IMR-90 (cell line): ENCODE data around the gene KCNK18. TPM values are rescaled to one million over a fixed set of nuclear protein-coding genes. Genes with fewer than 3 reads are reported as not detected.

Source experiments
- ATAC-seq: fragments of 200-7000 bp; cut with Tn5 transposase; 2 replicates; pipeline ENCODE4 v1.9.1; 2020; ENCODE audit warnings: low read depth, mild to moderate bottlenecking, moderate library complexity
- BruUV-seq: library from RNA; stranded (reverse); fragments of 400-500 nt; replicated peaks from 2 replicates; lab custom pipeline; 2021; lab: Mats Ljungman, UMichigan
- CTCF ChIA-PET: fragments of 300-600 bp; formaldehyde crosslinking; extraction: SDS; loops from one replicate; lab custom pipeline; 2021; ENCODE audit warnings: antibody characterized with exemption; lab: Yijun Ruan, JAX
- POLR2A ChIA-PET: fragments of 300-600 bp; sonication (Branson Sonifier 250); formaldehyde crosslinking; loops from one replicate; lab custom pipeline; 2022; ENCODE audit warnings: antibody characterized with exemption; ENCODE audit not compliant: unreplicated experiment; lab: Charles Lee
- DNase-seq: peaks from one replicate; pipeline ENCODE4 v3.0.0; 2013
- H2AFZ ChIP-seq: replicated peaks from 2 replicates; pipeline ENCODE3; 2013; ENCODE audit warnings: low read length, mild to moderate bottlenecking; ENCODE audit not compliant: poor library complexity
- H2AK5ac ChIP-seq: 2 replicates; pipeline ENCODE4 v1.6.1; 2013; ENCODE audit warnings: low read depth, low read length, inconsistent platforms
- H2AK9ac ChIP-seq: replicated peaks from 2 replicates; pipeline ENCODE3; 2013; ENCODE audit warnings: mild to moderate bottlenecking, low read depth, low read length, moderate library complexity; ENCODE audit not compliant: poor library complexity
- H2BK120ac ChIP-seq: 2 replicates; pipeline ENCODE4 v1.6.1; 2013; ENCODE audit warnings: low read depth, low read length, inconsistent platforms
- H2BK15ac ChIP-seq: 3 replicates; pipeline ENCODE4 v1.6.1; 2013; ENCODE audit warnings: low read depth, low read length, inconsistent platforms
- H2BK20ac ChIP-seq: 2 replicates; pipeline ENCODE4 v1.6.1; 2013; ENCODE audit warnings: low read depth, mild to moderate bottlenecking, inconsistent platforms, low read length, moderate library complexity
- H2BK5ac ChIP-seq: 2 replicates; pipeline ENCODE4 v1.6.1; 2013; ENCODE audit warnings: mild to moderate bottlenecking, low read depth, low read length, inconsistent platforms; ENCODE audit not compliant: poor library complexity, severe bottlenecking
- H3K14ac ChIP-seq: replicated peaks from 2 replicates; pipeline ENCODE4 v1.6.1; 2013; ENCODE audit warnings: low read depth, low read length, inconsistent platforms
- H3K18ac ChIP-seq: 2 replicates; pipeline ENCODE4 v1.6.1; 2013; ENCODE audit warnings: low read depth, low read length, control low read depth
- H3K23ac ChIP-seq: 2 replicates; pipeline ENCODE4 v1.6.1; 2013; ENCODE audit warnings: low read depth, low read length, inconsistent platforms
- H3K27ac ChIP-seq: 2 replicates; pipeline ENCODE4 v1.5.1; 2013; ENCODE audit warnings: mild to moderate bottlenecking, control low read depth, low read length; ENCODE audit not compliant: insufficient read depth
- H3K27me3 ChIP-seq: 2 replicates; pipeline ENCODE4 v1.6.1; 2013; ENCODE audit warnings: low read length; ENCODE audit not compliant: control insufficient read depth, insufficient read depth
- H3K36me3 ChIP-seq: 2 replicates; pipeline ENCODE4 v1.6.1; 2013; ENCODE audit warnings: low read length, mixed read lengths; ENCODE audit not compliant: control insufficient read depth, insufficient read depth
- H3K4ac ChIP-seq: 2 replicates; pipeline ENCODE4 v1.6.1; 2013; ENCODE audit warnings: low read depth, low read length, inconsistent platforms
- H3K4me1 ChIP-seq: 2 replicates; pipeline ENCODE4 v1.6.1; 2013; ENCODE audit warnings: low read length, mixed read lengths; ENCODE audit not compliant: control insufficient read depth, insufficient read depth
- H3K4me2 ChIP-seq: 2 replicates; pipeline ENCODE4 v1.6.1; 2013; ENCODE audit warnings: low read depth, mild to moderate bottlenecking, control low read depth, low read length, moderate library complexity
- H3K4me3 ChIP-seq: 2 replicates; pipeline ENCODE4 v1.5.1; 2013; ENCODE audit warnings: low read depth, mild to moderate bottlenecking, control low read depth, low read length, moderate library complexity; ENCODE audit not compliant: insufficient read depth
- H3K56ac ChIP-seq: 2 replicates; pipeline ENCODE4 v1.6.1; 2013; ENCODE audit warnings: low read length, inconsistent platforms; ENCODE audit not compliant: insufficient read depth; ENCODE audit errors: extremely low read depth
- H3K79me1 ChIP-seq, 2 experiments: 2 replicates each; pipeline ENCODE4 v1.6.1; 2013; ENCODE audit warnings: low read length in 2 of 2, inconsistent platforms in 1 of 2, low read depth in 1 of 2
- H3K9ac ChIP-seq: 2 replicates; pipeline ENCODE4 v1.6.1; 2013; ENCODE audit warnings: low read depth, low read length, control low read depth
- H3K9me1 ChIP-seq: 2 replicates; pipeline ENCODE4 v1.6.1; 2013; ENCODE audit warnings: low read length, inconsistent platforms; ENCODE audit not compliant: insufficient read depth
- H3K9me3 ChIP-seq: 2 replicates; pipeline ENCODE4 v1.6.1; 2013; ENCODE audit warnings: low read length; ENCODE audit not compliant: control insufficient read depth, insufficient read depth
- H4K20me1 ChIP-seq: 2 replicates; pipeline ENCODE4 v1.6.1; 2013; ENCODE audit warnings: low read length, inconsistent platforms; ENCODE audit not compliant: insufficient read depth
- H4K5ac ChIP-seq: 2 replicates; pipeline ENCODE4 v1.6.1; 2013; ENCODE audit warnings: mild to moderate bottlenecking, low read depth, low read length, control low read depth
- H4K8ac ChIP-seq, 2 experiments: 2 replicates each; pipeline ENCODE4 v1.6.1; 2013; ENCODE audit warnings: low read depth in 2 of 2, low read length in 2 of 2, control low read depth in 1 of 2, inconsistent platforms in 1 of 2
- H4K91ac ChIP-seq: 2 replicates; pipeline ENCODE4 v1.6.1; 2013; ENCODE audit warnings: low read depth, low read length, inconsistent platforms; ENCODE audit not compliant: insufficient read depth
- BHLHE40 ChIP-seq: fragments of 150-350 bp; IDR thresholded peaks from 2 replicates; pipeline ENCODE4 v1.6.1; 2016; ENCODE audit warnings: mild to moderate bottlenecking, low read depth, low read length
- CEBPB ChIP-seq: IDR thresholded peaks from 2 replicates; pipeline ENCODE4 v1.6.1; 2012; ENCODE audit warnings: low read depth, low read length, improper control_type of control experiment
- CHD1 ChIP-seq: IDR thresholded peaks from 2 replicates; pipeline ENCODE4 v1.6.1; 2012; ENCODE audit warnings: low read depth, low read length, improper control_type of control experiment
- ELK1 ChIP-seq: fragments of 150-350 bp; IDR thresholded peaks from 2 replicates; pipeline ENCODE4 v1.6.1; 2016; ENCODE audit warnings: low read depth, mild to moderate bottlenecking, low read length, moderate library complexity, borderline replicate concordance
- FOS ChIP-seq: fragments of 150-350 bp; IDR thresholded peaks from 2 replicates; pipeline ENCODE4 v1.6.1; 2016; ENCODE audit warnings: low read depth, low read length
- MAFK ChIP-seq: IDR thresholded peaks from 2 replicates; pipeline ENCODE4 v1.6.1; 2012; ENCODE audit warnings: low read depth, low read length, improper control_type of control experiment
- MAZ ChIP-seq: IDR thresholded peaks from 2 replicates; pipeline ENCODE4 v1.6.1; 2012; ENCODE audit warnings: low read depth, mild to moderate bottlenecking, low read length, improper control_type of control experiment, moderate library complexity, borderline replicate concordance
- MXI1 ChIP-seq: IDR thresholded peaks from 2 replicates; pipeline ENCODE4 v1.6.1; 2012; ENCODE audit warnings: low read depth, mild to moderate bottlenecking, low read length, moderate library complexity, borderline replicate concordance
- NFE2L2 ChIP-seq: fragments of 150-350 bp; IDR thresholded peaks from 2 replicates; pipeline ENCODE4 v1.6.1; 2016; ENCODE audit warnings: low read depth, mild to moderate bottlenecking, low read length
- POLR2A ChIP-seq: IDR thresholded peaks from 2 replicates; pipeline ENCODE4 v1.6.1; 2012; ENCODE audit warnings: mild to moderate bottlenecking, low read depth, low read length
- RAD21 ChIP-seq: IDR thresholded peaks from 2 replicates; pipeline ENCODE4 v1.6.1; 2012; ENCODE audit warnings: low read length, improper control_type of control experiment
- RCOR1 ChIP-seq: IDR thresholded peaks from 2 replicates; pipeline ENCODE4 v1.6.1; 2012; ENCODE audit warnings: mild to moderate bottlenecking, low read length, improper control_type of control experiment; ENCODE audit not compliant: insufficient replicate concordance
- RFX5 ChIP-seq: IDR thresholded peaks from 2 replicates; pipeline ENCODE4 v1.8.0; 2012; ENCODE audit warnings: low read depth, mild to moderate bottlenecking, low read length, moderate library complexity
- SMC3 ChIP-seq: fragments of 150-350 bp; IDR thresholded peaks from 2 replicates; pipeline ENCODE4 v1.6.1; 2016; ENCODE audit warnings: low read depth, mild to moderate bottlenecking, antibody characterized with exemption, low read length, moderate library complexity
- WGBS, 2 experiments: methylation state at CpG; one replicate each; pipeline versions ENCODE4 v1.1.5 to v1.1.7; 2013; ENCODE audit warnings: missing lambda C conversion rate in 2 of 2; ENCODE audit not compliant: insufficient read length in 1 of 2; ENCODE audit errors: extremely low coverage in 2 of 2; 5-methylcytosine and 5-hydroxymethylcytosine counted together
- dilution Hi-C: fragments of 300-500 bp; cut with HindIII; formaldehyde crosslinking; loops from one replicate; pipeline ENCODE4 v1.14.3; 2018; ENCODE audit warnings: low sequenced_read_pairs; ENCODE audit not compliant: unreplicated experiment
- in situ Hi-C: fragments of 300-500 bp; cut with MboI; formaldehyde crosslinking; loops from 3 replicates; pipeline ENCODE4 v1.14.3; 2019; ENCODE audit warnings: low sequenced_read_pairs, inconsistent platforms, mixed read lengths
- intact Hi-C: fragments of 100-400 bp; cut with micrococcal nuclease; formaldehyde crosslinking; loops from 2 replicates; pipeline ENCODE4 v1.10.0; 2022
- polyA plus RNA-seq, 3 experiments: library from polyadenylated mRNA; depleted of rRNA; stranded (reverse); fragments of >200 nt; gene quantifications; 2 replicates each; pipeline ENCODE4 v1.2.3, GENCODE V29; 2012; ENCODE audit warnings: low replicate concordance in 1 of 3
- total RNA-seq: library from RNA; depleted of rRNA; stranded (reverse); fragments of >200 nt; gene quantifications from 2 replicates; pipeline ENCODE4 v1.2.3, GENCODE V29; 2012
- TF ChIP-seq, protein P1 (sequence below): fragments of 150-350 bp; IDR thresholded peaks from 2 replicates; pipeline ENCODE4 v1.6.1; 2017; ENCODE audit warnings: mild to moderate bottlenecking, antibody characterized with exemption, low read length, low read depth
- TF ChIP-seq, protein P2 (sequence below): conservative IDR thresholded peaks from 2 replicates; pipeline ENCODE4 v1.5.1; 2012; ENCODE audit warnings: mild to moderate bottlenecking, low read depth, low read length, improper control_type of control experiment

KCNK18 gene
- total and polyA plus RNA-seq, 2 of the 4 experiments (the other 2 are of a cell fraction) = not detected

- ATAC-seq (no peak), DNase-seq (no peak)
- no peaks in the 10 kb centered on the region for H3K4me1 ChIP-seq
- H3K36me3 ChIP-seq = no peaks in the 10 kb centered on the region
- H2BK20ac ChIP-seq = no peak overlapping the region
- no peak overlapping the region for H3K4me3 ChIP-seq
- intact Hi-C loops (no loop called here), dilution Hi-C loops (no loop called here), in situ Hi-C loops (no loop called here)
- no peak overlapping the region for H2AK9ac ChIP-seq
- H3K9me1 ChIP-seq = no peaks in the 10 kb centered on the region
- no peak overlapping the region for H2BK15ac ChIP-seq
- H3K23ac ChIP-seq = no peak overlapping the region
- ChIA-PET CTCF (interaction anchor here (0.6 kb wide), 1 partner anchor 221 kb away, joined by 3 read pairs; no protein-coding TSS in a partner anchor), POLR2A (no interaction called here)
- H3K4me2 ChIP-seq = no peak overlapping the region
- H4K8ac ChIP-seq = no peak overlapping the region
- no peak overlapping the region for H2BK5ac ChIP-seq
- no peak overlapping the region for H4K5ac ChIP-seq
- H3K27ac ChIP-seq = no peak overlapping the region
- no peak overlapping the region for H3K18ac ChIP-seq
- H3K4ac ChIP-seq = no peak overlapping the region
- H2BK120ac ChIP-seq = no peak overlapping the region
- H3K27me3 ChIP-seq = no peaks in the 10 kb centered on the region
- H3K14ac ChIP-seq = no peak overlapping the region
- H3K56ac ChIP-seq = no peak overlapping the region
- no peak overlapping the region for H2AK5ac ChIP-seq
- no peak overlapping the region for H2AFZ ChIP-seq
- H3K9ac ChIP-seq = no peak overlapping the region
- H3K9me3 ChIP-seq = no peaks in the 10 kb centered on the region
- 10% methylated on average over 2 of the region's 4 CpGs; no CpG with 5 or more reads in 1 of the 2 experiments for WGBS, 2 experiments
- no peaks in the 10 kb centered on the region for H3K79me1 ChIP-seq
- no peak overlapping the region for H4K91ac ChIP-seq
- no TSS peak for BruUV-seq
- TF ChIP-seq, protein P1, sequence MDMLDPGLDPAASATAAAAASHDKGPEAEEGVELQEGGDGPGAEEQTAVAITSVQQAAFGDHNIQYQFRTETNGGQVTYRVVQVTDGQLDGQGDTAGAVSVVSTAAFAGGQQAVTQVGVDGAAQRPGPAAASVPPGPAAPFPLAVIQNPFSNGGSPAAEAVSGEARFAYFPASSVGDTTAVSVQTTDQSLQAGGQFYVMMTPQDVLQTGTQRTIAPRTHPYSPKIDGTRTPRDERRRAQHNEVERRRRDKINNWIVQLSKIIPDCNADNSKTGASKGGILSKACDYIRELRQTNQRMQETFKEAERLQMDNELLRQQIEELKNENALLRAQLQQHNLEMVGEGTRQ = no peak
- TF ChIP-seq RFX5 (no peak), MAFK (no peak), MAZ (no peak), MXI1 (no peak), CHD1 (no peak), FOS (no peak), CEBPB (no peak), SMC3 (no peak), NFE2L2 (no peak), ELK1 (no peak), RCOR1 (no peak), RAD21 (no peak), POLR2A (no peak), BHLHE40 (no peak)
- TF ChIP-seq, protein P2, sequence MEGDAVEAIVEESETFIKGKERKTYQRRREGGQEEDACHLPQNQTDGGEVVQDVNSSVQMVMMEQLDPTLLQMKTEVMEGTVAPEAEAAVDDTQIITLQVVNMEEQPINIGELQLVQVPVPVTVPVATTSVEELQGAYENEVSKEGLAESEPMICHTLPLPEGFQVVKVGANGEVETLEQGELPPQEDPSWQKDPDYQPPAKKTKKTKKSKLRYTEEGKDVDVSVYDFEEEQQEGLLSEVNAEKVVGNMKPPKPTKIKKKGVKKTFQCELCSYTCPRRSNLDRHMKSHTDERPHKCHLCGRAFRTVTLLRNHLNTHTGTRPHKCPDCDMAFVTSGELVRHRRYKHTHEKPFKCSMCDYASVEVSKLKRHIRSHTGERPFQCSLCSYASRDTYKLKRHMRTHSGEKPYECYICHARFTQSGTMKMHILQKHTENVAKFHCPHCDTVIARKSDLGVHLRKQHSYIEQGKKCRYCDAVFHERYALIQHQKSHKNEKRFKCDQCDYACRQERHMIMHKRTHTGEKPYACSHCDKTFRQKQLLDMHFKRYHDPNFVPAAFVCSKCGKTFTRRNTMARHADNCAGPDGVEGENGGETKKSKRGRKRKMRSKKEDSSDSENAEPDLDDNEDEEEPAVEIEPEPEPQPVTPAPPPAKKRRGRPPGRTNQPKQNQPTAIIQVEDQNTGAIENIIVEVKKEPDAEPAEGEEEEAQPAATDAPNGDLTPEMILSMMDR = no peak
- no peaks in the 10 kb centered on the region for H4K20me1 ChIP-seq
These were observed 799 bp downstream of the KCNK18 start for GRCh38 chr10:117198088-117198487.
